Right lobe of liver (tissue), 6 donors: Measurements from ENCODE around the gene TIMP4. TPM values are rescaled to one million over a fixed set of nuclear protein-coding genes. Genes with fewer than 3 reads are reported as not detected.

Source experiments
- ATAC-seq, 4 donors: fragments of 200-7000 bp; cut with Tn5 transposase; one replicate each; pipeline ENCODE4 v1.9.1; 2020; ENCODE audit warnings: mild to moderate bottlenecking in 4 of 4, moderate library complexity in 4 of 4
- DNase-seq, 3 donors: peaks; one replicate each; pipeline ENCODE4 v3.0.0-alpha.2; 2020
- H3K27ac ChIP-seq, 3 donors: fragments of 200-600 bp; one replicate each; pipeline ENCODE4 v1.8.0; 2022
- H3K27me3 ChIP-seq, 2 donors: fragments of 200-600 bp; one replicate each; pipeline ENCODE4 v1.8.0; 2022
- H3K36me3 ChIP-seq, 4 donors: fragments of 200-600 bp; sonication (generic) in 1 of 4; one replicate each; pipeline versions ENCODE4 v1.5.1 to v1.8.0; 2017 to 2022; ENCODE audit warnings: control low read depth in 1 of 4
- H3K4me1 ChIP-seq, 4 donors: fragments of 200-600 bp; sonication (generic) in 1 of 4; one replicate each; pipeline versions ENCODE4 v1.5.1 to v1.8.0; 2017 to 2022; ENCODE audit warnings: control low read depth in 1 of 4
- H3K4me3 ChIP-seq, 3 donors: fragments of 200-600 bp; one replicate each; pipeline ENCODE4 v1.8.0; 2022
- H3K9me3 ChIP-seq, 4 donors: fragments of 200-600 bp; sonication (generic) in 1 of 4; one replicate each; pipeline versions ENCODE4 v1.5.1 to v1.8.0; 2017 to 2022; ENCODE audit warnings: control low read depth in 1 of 4
- POLR2A ChIP-seq: fragments of 450-650 bp; IDR thresholded peaks from one replicate; pipeline ENCODE4 v1.6.1; 2017; ENCODE audit warnings: antibody characterized with exemption, mild to moderate bottlenecking
- WGBS: methylation state at CpG from one replicate; pipeline ENCODE4 v1.1.6; 2018; ENCODE audit warnings: low coverage, low lambda C conversion rate; ENCODE audit not compliant: insufficient coverage; ENCODE audit errors: missing lambda C conversion rate; 5-methylcytosine and 5-hydroxymethylcytosine counted together
- intact Hi-C, 2 donors: fragments of 100-400 bp; cut with DNase I; formaldehyde crosslinking; loops; one replicate each; pipeline versions ENCODE4 v1.11.2 to v1.14.1; 2022
- total RNA-seq, 6 experiments: library from RNA; depleted of rRNA in 2 of 6; stranded (reverse); fragments of >200 nt in 2 of 6; fragmentation: NEBNext Ultra II Directional in 3 of 6; extraction: Animal tissue kit (Norgen Biotek cat#: 25700) in 3 of 6; gene quantifications; one replicate each; pipeline versions ENCODE4 v1.1.0 to v1.2.4, GENCODE V29; 2016 to 2023
- TF ChIP-seq, protein P1 (sequence below), 4 donors: fragments of 200-600 bp in 3 of 4; fragments of 450-650 bp in 1 of 4; IDR thresholded peaks; one replicate each; pipeline versions ENCODE4 v1.5.1 to v1.8.0; 2016 to 2022; ENCODE audit warnings: antibody characterized with exemption in 4 of 4, mild to moderate bottlenecking in 2 of 4
- donor health status: DM: no; HTN: yes; CAD: no.
- donor health status: DM: no; HTN: no; CAD: no.
- donor health status: DM: no; HTN: no; CAD: no.
- donor health status: DM: no; HTN: yes; CAD: no.
- donor health status: DM: no; HTN: yes; CAD: no.

The TIMP4 gene
- total RNA-seq, 6 experiments from 2014 or later: 0.35 to 2.2 (median 0.66) TPM; not detected in 1

DNA sequence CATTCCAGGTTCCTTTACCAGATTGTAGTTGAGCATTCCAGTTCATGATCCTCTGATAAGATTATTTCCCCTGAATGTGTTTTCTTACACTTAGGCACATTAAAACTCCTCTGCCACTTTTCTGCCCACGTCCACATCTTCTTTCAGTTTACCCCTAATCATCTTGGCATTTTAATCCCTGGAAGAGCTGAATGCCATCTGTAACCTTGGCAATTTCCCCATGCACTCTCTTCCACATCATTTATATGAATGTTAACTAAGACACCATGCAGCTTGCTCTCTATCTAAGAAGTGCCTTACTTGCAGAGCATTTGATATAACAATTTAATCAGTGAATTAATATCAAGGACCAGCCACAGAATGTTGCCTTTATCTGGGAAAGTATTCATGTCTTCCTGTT is 25.8 kb downstream of the TIMP4 start:
- TF ChIP-seq, protein P1, sequence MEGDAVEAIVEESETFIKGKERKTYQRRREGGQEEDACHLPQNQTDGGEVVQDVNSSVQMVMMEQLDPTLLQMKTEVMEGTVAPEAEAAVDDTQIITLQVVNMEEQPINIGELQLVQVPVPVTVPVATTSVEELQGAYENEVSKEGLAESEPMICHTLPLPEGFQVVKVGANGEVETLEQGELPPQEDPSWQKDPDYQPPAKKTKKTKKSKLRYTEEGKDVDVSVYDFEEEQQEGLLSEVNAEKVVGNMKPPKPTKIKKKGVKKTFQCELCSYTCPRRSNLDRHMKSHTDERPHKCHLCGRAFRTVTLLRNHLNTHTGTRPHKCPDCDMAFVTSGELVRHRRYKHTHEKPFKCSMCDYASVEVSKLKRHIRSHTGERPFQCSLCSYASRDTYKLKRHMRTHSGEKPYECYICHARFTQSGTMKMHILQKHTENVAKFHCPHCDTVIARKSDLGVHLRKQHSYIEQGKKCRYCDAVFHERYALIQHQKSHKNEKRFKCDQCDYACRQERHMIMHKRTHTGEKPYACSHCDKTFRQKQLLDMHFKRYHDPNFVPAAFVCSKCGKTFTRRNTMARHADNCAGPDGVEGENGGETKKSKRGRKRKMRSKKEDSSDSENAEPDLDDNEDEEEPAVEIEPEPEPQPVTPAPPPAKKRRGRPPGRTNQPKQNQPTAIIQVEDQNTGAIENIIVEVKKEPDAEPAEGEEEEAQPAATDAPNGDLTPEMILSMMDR (IDR thresholded peaks at IDR 0.05): no peak
- no peak for TF ChIP-seq POLR2A
- Histone ChIP-seq H3K27me3 (no peaks in the 10 kb centered on the region), H3K9me3 (no peaks in the 10 kb centered on the region), H3K4me3 (no peak overlapping the region), H3K36me3 (no peaks in the 10 kb centered on the region), H3K27ac (no peak overlapping the region), H3K4me1 (no peaks in the 10 kb centered on the region)
- intact Hi-C loops: loop anchor here in 1 of 2 donors (10.0 kb wide), 1 partner anchor 342 kb away; no protein-coding TSS in a partner anchor
- no peak for DNase-seq
- WGBS: 8% methylated on average over 1 of the region's 1 CpG
- ATAC-seq: no peak

DNA sequence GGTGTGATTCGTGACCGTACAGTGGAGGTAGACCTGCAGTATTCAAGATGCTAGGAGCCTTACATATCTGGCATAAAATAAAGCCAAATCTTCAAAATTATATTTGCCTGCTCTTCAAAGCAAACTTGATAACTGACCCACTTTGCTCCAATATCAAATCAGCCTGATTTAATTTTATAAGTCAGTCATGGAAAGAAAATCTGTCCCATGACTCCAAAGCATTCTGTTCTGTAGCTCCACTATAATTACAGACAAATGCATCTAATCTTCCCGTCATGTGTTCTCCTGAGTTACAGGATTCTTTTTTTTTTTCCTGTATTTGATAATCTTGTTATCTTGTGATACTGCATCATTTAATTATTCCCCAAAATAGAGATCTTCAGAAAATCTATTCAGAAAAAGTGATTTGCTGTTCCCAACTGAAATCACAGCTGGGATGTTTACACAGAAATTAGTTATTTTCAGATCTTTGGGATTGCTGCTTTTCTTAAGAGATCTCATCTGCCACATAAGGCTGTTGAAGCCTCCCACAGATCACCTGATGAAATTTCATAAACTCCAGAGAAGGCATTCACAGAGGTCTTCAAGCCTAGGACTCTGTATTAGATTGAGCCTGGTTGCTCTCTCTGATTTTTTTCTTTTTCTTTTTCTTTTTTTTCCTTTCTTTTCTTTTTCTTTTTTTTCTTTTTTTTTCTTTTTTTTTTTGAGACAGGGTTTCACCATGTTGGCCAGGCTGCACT is 27.2 kb downstream of the TIMP4 start:
- Histone ChIP-seq H3K36me3 (no peaks in the 10 kb centered on the region), H3K9me3 (no peaks in the 10 kb centered on the region), H3K27ac (no peak overlapping the region), H3K4me1 (no peaks in the 10 kb centered on the region), H3K4me3 (no peak overlapping the region), H3K27me3 (no peaks in the 10 kb centered on the region)
- TF ChIP-seq, protein P1 (IDR thresholded peaks at IDR 0.05): no peak
- no peak for TF ChIP-seq POLR2A
- intact Hi-C loops: loop anchor here in 1 of 2 donors (10.0 kb wide), 1 partner anchor 343 kb away; no protein-coding TSS in a partner anchor
- no peak for ATAC-seq
- DNase-seq: no peak
- 57% methylated on average over 1 of the region's 3 CpGs for WGBS

GRCh38 chr3:12127391-12127790 is 31.3 kb downstream of the TIMP4 start:
- WGBS: 90% methylated on average over 1 of the region's 1 CpG
- intact Hi-C loops: no loop called here
- DNase-seq: no peak
- Histone ChIP-seq H3K27me3 (no peaks in the 10 kb centered on the region), H3K36me3 (no peaks in the 10 kb centered on the region), H3K4me3 (no peak overlapping the region), H3K27ac (no peak overlapping the region), H3K9me3 (no peaks in the 10 kb centered on the region), H3K4me1 (no peaks in the 10 kb centered on the region)
- TF ChIP-seq POLR2A: no peak
- TF ChIP-seq, protein P1 (IDR thresholded peaks at IDR 0.05): no peak
- no peak for ATAC-seq

GRCh38 chr3:12125772-12126171 is 32.9 kb downstream of the TIMP4 start:
- no peak for ATAC-seq
- no peaks in the 10 kb centered on the region for H3K9me3 ChIP-seq
- no peaks in the 10 kb centered on the region for H3K4me1 ChIP-seq
- TF ChIP-seq POLR2A: no peak
- TF ChIP-seq, protein P1 (IDR thresholded peaks at IDR 0.05): no peak
- no peak overlapping the region for H3K27ac ChIP-seq
- H3K27me3 ChIP-seq: no peaks in the 10 kb centered on the region
- no peak overlapping the region for H3K4me3 ChIP-seq
- 75% methylated on average over 1 of the region's 1 CpG for WGBS
- DNase-seq: no peak
- no peaks in the 10 kb centered on the region for H3K36me3 ChIP-seq
- intact Hi-C loops: no loop called here
